Thyroid gland (tissue), 4 donors: Measurements from ENCODE around the gene CLDN20. TPM values are rescaled to one million over a fixed set of nuclear protein-coding genes. Genes with fewer than 3 reads are reported as not detected.
A peak's percentile ranks its signal among the peaks of the same experiment; 100 is the strongest.

ENCODE experiments used
- DNase-seq, 2 donors: peaks; one replicate each; pipeline ENCODE4 v3.0.0-alpha.2; 2019
- H3K27ac ChIP-seq, 3 donors: fragments of 200-600 bp; sonication (generic); 1 replicate in 2 of 3; 2 replicates in 1 of 3; pipeline ENCODE4 v1.5.1; 2016 to 2019; ENCODE audit warnings: mild to moderate bottlenecking in 1 of 3, moderate library complexity in 1 of 3
- H3K27me3 ChIP-seq: fragments of 200-600 bp; sonication (generic); one replicate; pipeline ENCODE4 v1.5.1; 2019
- H3K36me3 ChIP-seq, 2 donors: fragments of 200-600 bp; sonication (generic); one replicate each; pipeline ENCODE4 v1.5.1; 2016 to 2019
- H3K4me1 ChIP-seq, 2 donors: fragments of 200-600 bp; sonication (generic); one replicate each; pipeline ENCODE4 v1.5.1; 2017 to 2019
- H3K4me3 ChIP-seq, 3 donors: fragments of 200-600 bp; sonication (generic); replicated peaks in 1 of 3; 1 replicate in 2 of 3; 2 replicates in 1 of 3; pipeline ENCODE4 v1.5.1; 2016; ENCODE audit warnings: mild to moderate bottlenecking in 1 of 3
- H3K9me3 ChIP-seq: fragments of 200-600 bp; sonication (generic); one replicate; pipeline ENCODE4 v1.5.1; 2017
- CTCF ChIP-seq, 6 experiments: fragments of 200-600 bp in 3 of 6; fragments of 450-650 bp in 3 of 6; sonication (generic) in 3 of 6; IDR thresholded peaks; one replicate each; pipeline ENCODE4 v1.5.1; 2016 to 2019; ENCODE audit warnings: antibody characterized with exemption in 6 of 6, mild to moderate bottlenecking in 2 of 6, inconsistent platforms in 1 of 6, moderate library complexity in 1 of 6
- POLR2A ChIP-seq, 2 donors: fragments of 450-650 bp; IDR thresholded peaks; one replicate each; pipeline ENCODE4 v1.6.1; 2017; ENCODE audit warnings: antibody characterized with exemption in 2 of 2, mild to moderate bottlenecking in 2 of 2, moderate library complexity in 1 of 2
- WGBS, 2 donors: methylation state at CpG; one replicate each; pipeline ENCODE4 v1.1.5; 2017; 5-methylcytosine and 5-hydroxymethylcytosine counted together
- intact Hi-C: fragments of 100-400 bp; cut with DNase I; formaldehyde crosslinking; loops from one replicate; pipeline ENCODE4 v1.15.1; 2023
- total RNA-seq, 4 donors: library from RNA; depleted of rRNA; stranded (reverse); fragments of >200 nt; gene quantifications; one replicate each; pipeline ENCODE4 v1.2.3, GENCODE V29; 2016

Gene CLDN20
- total RNA-seq, 4 donors from 2014 or later: not detected

GRCh38 chr6:155244434-155244833 lies 19.4 kb upstream of the CLDN20 start:
- intact Hi-C loops: no loop called here
- TF ChIP-seq CTCF (IDR thresholded peaks at IDR 0.05): no peak
- TF ChIP-seq POLR2A (IDR thresholded peaks at IDR 0.05): no peak
- Histone ChIP-seq H3K27ac (peak overlapping the region in 2 of 3 donors; percentile 75 to 81), H3K4me3 (no peak overlapping the region), H3K36me3 (no peaks in the 10 kb centered on the region), H3K27me3 (no peaks in the 10 kb centered on the region), H3K4me1 (peaks cover 20 to 32% of the 10 kb centered on the region in 2 donors), H3K9me3 (no peaks in the 10 kb centered on the region)
- 88% methylated on average over 4 of the region's 4 CpGs for WGBS, 2 donors
- no peak for DNase-seq

- Histone ChIP-seq H3K4me3 (no peak overlapping the region), H3K36me3 (no peaks in the 10 kb centered on the region), H3K9me3 (no peaks in the 10 kb centered on the region), H3K27ac (peak overlapping the region in 2 of 3 donors; percentile 93 to 98), H3K4me1 (peaks cover 20 to 32% of the 10 kb centered on the region in 2 donors), H3K27me3 (no peaks in the 10 kb centered on the region)
- DNase-seq: no peak
- intact Hi-C loops: no loop called here
- TF ChIP-seq POLR2A (IDR thresholded peaks at IDR 0.05) (no peak), CTCF (IDR thresholded peaks at IDR 0.05) (no peak)
- WGBS, 2 donors: 93 to 94% methylated on average over 7 of the region's 7 CpGs
Observed at GRCh38 chr6:155245193-155245592, 18.6 kb upstream of the CLDN20 start.

- Histone ChIP-seq H3K27me3 (no peaks in the 10 kb centered on the region), H3K36me3 (no peaks in the 10 kb centered on the region), H3K4me3 (no peak overlapping the region), H3K4me1 (peaks cover 20 to 32% of the 10 kb centered on the region in 2 donors), H3K9me3 (no peaks in the 10 kb centered on the region), H3K27ac (peak overlapping the region; percentile 93 to 98 (median 93))
- WGBS, 2 donors: 91 to 95% methylated on average over 3 of the region's 3 CpGs
- DNase-seq: no peak
- no peak for TF ChIP-seq POLR2A (IDR thresholded peaks at IDR 0.05)
- no peak for TF ChIP-seq CTCF (IDR thresholded peaks at IDR 0.05)
- intact Hi-C loops: no loop called here
Observed at GRCh38 chr6:155245831-155246230, 18.0 kb upstream of the CLDN20 start.

DNA sequence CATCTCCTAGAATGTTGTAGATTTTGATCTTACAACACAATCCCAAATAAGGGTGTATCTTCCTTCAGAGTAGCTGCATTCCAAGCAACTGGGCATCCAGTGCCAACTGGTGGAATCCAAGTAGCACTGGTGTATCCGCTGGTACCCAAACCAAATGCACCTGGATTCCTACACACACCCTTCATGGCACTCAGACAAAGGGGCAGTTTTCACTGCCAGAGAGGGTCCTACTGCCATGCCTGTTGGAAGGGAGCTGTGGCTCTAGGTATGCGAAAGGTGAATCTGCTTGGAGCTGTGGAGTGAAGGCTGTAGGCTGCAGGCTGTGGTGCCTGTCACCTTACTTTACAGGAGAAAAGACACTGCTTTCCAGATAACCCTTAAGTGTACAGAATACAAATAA lies 17.0 kb upstream of the CLDN20 start:
- DNase-seq: peak in 1 of 2 donors; percentile 48
- no peak for TF ChIP-seq POLR2A (IDR thresholded peaks at IDR 0.05)
- TF ChIP-seq CTCF (IDR thresholded peaks at IDR 0.05): no peak
- Histone ChIP-seq H3K27me3 (no peaks in the 10 kb centered on the region), H3K36me3 (no peaks in the 10 kb centered on the region), H3K27ac (peak overlapping the region; percentile 93 to 98 (median 93)), H3K9me3 (no peaks in the 10 kb centered on the region), H3K4me1 (peaks cover 17 to 27% of the 10 kb centered on the region in 2 donors), H3K4me3 (no peak overlapping the region)
- 95 to 100% methylated on average over 2 of the region's 2 CpGs for WGBS, 2 donors
- intact Hi-C loops: no loop called here

- intact Hi-C loops: no loop called here
- TF ChIP-seq CTCF (IDR thresholded peaks at IDR 0.05) (no peak), POLR2A (IDR thresholded peaks at IDR 0.05) (no peak)
- Histone ChIP-seq H3K4me1 (peaks cover 10 to 21% of the 10 kb centered on the region in 2 donors), H3K27ac (peak overlapping the region; percentile 93 to 98 (median 93)), H3K4me3 (no peak overlapping the region), H3K36me3 (no peaks in the 10 kb centered on the region), H3K9me3 (no peaks in the 10 kb centered on the region), H3K27me3 (no peaks in the 10 kb centered on the region)
- WGBS, 2 donors: 43 to 57% methylated on average over 5 of the region's 5 CpGs
- DNase-seq: peak; percentile 70 to 73
Observed at GRCh38 chr6:155247618-155248007, 16.2 kb upstream of the CLDN20 start.
